Spleen (tissue), 11 donors: ENCODE data around the gene USP5. TPM values are rescaled to one million over a fixed set of nuclear protein-coding genes. Genes with fewer than 3 reads are reported as not detected.

ENCODE experiments used
- DNase-seq: peaks from one replicate; pipeline ENCODE4 v3.0.0-alpha.2; 2020
- H3K27ac ChIP-seq, 8 donors: fragments of 200-600 bp; sonication (generic) in 7 of 8; 1 replicate in 4 of 8; 2 replicates in 4 of 8; pipeline versions ENCODE4 v1.5.0 to v1.8.0; 2016 to 2021; ENCODE audit warnings: inconsistent platforms in 4 of 8, mild to moderate bottlenecking in 4 of 8, moderate library complexity in 1 of 8
- H3K27me3 ChIP-seq, 7 donors: fragments of 200-600 bp; sonication (generic) in 6 of 7; replicated peaks in 1 of 7; 1 replicate in 4 of 7; 2 replicates in 3 of 7; pipeline versions ENCODE4 v1.5.0 to v1.8.0; 2016 to 2021; ENCODE audit warnings: inconsistent platforms in 3 of 7, mild to moderate bottlenecking in 1 of 7
- H3K36me3 ChIP-seq, 6 donors: fragments of 200-600 bp; sonication (generic) in 5 of 6; 1 replicate in 4 of 6; 2 replicates in 2 of 6; pipeline versions ENCODE4 v1.5.0 to v1.8.0; 2016 to 2021; ENCODE audit warnings: inconsistent platforms in 2 of 6
- H3K4me1 ChIP-seq, 6 donors: fragments of 200-600 bp; sonication (generic) in 5 of 6; 1 replicate in 3 of 6; 2 replicates in 3 of 6; pipeline versions ENCODE4 v1.5.0 to v1.8.0; 2016 to 2021; ENCODE audit warnings: inconsistent platforms in 3 of 6
- H3K4me3 ChIP-seq, 8 donors: fragments of 200-600 bp; sonication (generic) in 7 of 8; 1 replicate in 4 of 8; 2 replicates in 4 of 8; pipeline versions ENCODE4 v1.5.0 to v1.8.0; 2016 to 2021; ENCODE audit warnings: inconsistent platforms in 4 of 8, mild to moderate bottlenecking in 4 of 8, moderate library complexity in 2 of 8
- H3K9me3 ChIP-seq, 8 donors: fragments of 200-600 bp; sonication (generic) in 7 of 8; 1 replicate in 4 of 8; 2 replicates in 4 of 8; pipeline versions ENCODE4 v1.5.0 to v1.8.0; 2016 to 2021; ENCODE audit warnings: inconsistent platforms in 4 of 8
- POLR2A ChIP-seq, 3 donors: fragments of 450-650 bp; IDR thresholded peaks; one replicate each; pipeline ENCODE4 v1.5.1; 2017; ENCODE audit warnings: antibody characterized with exemption in 3 of 3, mild to moderate bottlenecking in 1 of 3
- POLR2AphosphoS5 ChIP-seq, 3 donors: sonication (generic); formaldehyde crosslinking; IDR thresholded peaks; one replicate each; pipeline ENCODE4 v1.5.1; 2017; ENCODE audit warnings: antibody characterized with exemption in 3 of 3
- WGBS, 5 donors: extraction: QIAGEN DNeasy Blood & Tissue Kit in 3 of 5; methylation state at CpG; one replicate each; pipeline versions ENCODE4 v1.1.5 to v1.1.7; 2013 to 2018; 5-methylcytosine and 5-hydroxymethylcytosine counted together
- intact Hi-C: fragments of 100-400 bp; cut with DNase I; formaldehyde crosslinking; loops from one replicate; pipeline ENCODE4 v1.15.0; 2023; ENCODE audit warnings: low total_unique reads
- polyA plus RNA-seq, 3 donors: library from polyadenylated mRNA; stranded (reverse); fragments of 200-250 nt; gene quantifications; one replicate each; pipeline ENCODE4 v1.2.1, GENCODE V29; 2013
- total RNA-seq, 7 donors: library from RNA; depleted of rRNA in 3 of 7; stranded (reverse); fragments of >200 nt in 3 of 7; fragmentation: NEBNext Ultra II Directional in 4 of 7; extraction: Animal tissue kit (Norgen Biotek cat#: 25700) in 4 of 7; gene quantifications; one replicate each; pipeline versions ENCODE4 v1.1.0 to v1.2.1, GENCODE V29; 2016 to 2021
- TF ChIP-seq, protein P1 (sequence below), 11 experiments: fragments of 200-600 bp in 7 of 11; fragments of 450-650 bp in 4 of 11; sonication (generic) in 4 of 11; IDR thresholded peaks in 8 of 11; conservative IDR thresholded peaks in 3 of 11; 1 replicate in 7 of 11; 2 replicates in 4 of 11; pipeline versions ENCODE4 v1.4.0 to v1.8.0; 2016 to 2021; ENCODE audit warnings: antibody characterized with exemption in 11 of 11, inconsistent platforms in 4 of 11, mild to moderate bottlenecking in 1 of 11
- donor health status: healthy with polysubstance abuse.
- donor health status: DM: no; HTN: no; CAD: no; lungs with moderate emphysema.
- donor health status: DM: no; HTN: no; CAD: no.
- donor health status: Bipolar disorder and iron deficiency.
- donor health status: healthy.
- donor health status: DM: no; HTN: no; CAD: no.
- donor health status: DM: yes; HTN: yes; CAD: no.

Gene USP5
- total and polyA plus RNA-seq, 10 donors, result 23.1 to 62.4 (median 40.8) TPM

DNA sequence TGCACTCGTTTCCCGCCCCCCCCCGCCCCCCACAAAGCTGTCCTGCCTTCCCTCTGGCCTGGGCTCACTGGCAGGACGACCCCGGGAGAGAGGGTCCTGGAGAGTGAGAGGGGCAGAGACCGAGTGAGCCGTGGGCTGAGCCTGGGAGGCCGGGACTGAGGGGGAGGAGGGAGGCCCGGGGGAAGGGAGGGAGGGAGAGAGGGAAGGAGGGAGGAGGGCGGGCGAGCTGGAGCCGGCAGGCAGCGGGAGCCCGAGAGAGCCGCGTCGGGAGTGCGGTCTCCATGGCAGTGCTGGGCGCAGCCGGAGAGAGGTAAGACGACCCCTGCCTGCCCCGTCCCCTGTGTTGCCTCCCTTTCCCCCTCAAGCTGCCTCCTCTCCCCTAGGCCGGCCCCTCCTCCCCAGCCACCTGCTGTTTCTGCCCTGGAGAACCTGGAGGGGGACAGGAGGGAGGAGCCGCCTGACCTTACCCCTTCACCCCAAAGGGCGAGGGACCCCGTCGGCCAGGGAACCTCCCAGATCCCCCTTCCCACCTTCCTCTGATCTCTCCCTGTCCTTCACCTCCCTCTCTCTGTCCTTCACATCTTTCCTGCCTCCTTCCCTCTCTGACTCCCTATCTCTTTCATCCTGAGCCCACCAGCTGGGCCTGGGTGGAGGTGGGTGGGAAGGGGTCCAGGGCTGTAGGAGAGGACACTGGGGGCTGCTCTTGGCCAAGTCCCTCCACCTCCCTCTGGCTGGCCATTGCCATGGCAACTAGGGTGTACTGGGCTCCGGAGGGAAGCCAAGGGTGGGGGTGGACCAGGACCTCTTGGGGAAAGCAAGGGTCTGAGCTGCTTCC lies 30.1 kb upstream of the USP5 start, which contains the start of gene GPR162:
Gene GPR162, plus strand, starts transcription at position 231 of the 835 bp plus-strand sequence. CDS start 2,078 bp downstream, outside the sequence.
- intact Hi-C loops, result loop anchor here (10.0 kb wide), 1 partner anchor 67 kb away; the partner anchor contains the start of gene MLF2
- TF ChIP-seq, protein P1, sequence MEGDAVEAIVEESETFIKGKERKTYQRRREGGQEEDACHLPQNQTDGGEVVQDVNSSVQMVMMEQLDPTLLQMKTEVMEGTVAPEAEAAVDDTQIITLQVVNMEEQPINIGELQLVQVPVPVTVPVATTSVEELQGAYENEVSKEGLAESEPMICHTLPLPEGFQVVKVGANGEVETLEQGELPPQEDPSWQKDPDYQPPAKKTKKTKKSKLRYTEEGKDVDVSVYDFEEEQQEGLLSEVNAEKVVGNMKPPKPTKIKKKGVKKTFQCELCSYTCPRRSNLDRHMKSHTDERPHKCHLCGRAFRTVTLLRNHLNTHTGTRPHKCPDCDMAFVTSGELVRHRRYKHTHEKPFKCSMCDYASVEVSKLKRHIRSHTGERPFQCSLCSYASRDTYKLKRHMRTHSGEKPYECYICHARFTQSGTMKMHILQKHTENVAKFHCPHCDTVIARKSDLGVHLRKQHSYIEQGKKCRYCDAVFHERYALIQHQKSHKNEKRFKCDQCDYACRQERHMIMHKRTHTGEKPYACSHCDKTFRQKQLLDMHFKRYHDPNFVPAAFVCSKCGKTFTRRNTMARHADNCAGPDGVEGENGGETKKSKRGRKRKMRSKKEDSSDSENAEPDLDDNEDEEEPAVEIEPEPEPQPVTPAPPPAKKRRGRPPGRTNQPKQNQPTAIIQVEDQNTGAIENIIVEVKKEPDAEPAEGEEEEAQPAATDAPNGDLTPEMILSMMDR (IDR thresholded peaks at IDR 0.05 in 8 of 11, conservative IDR thresholded peaks at IDR 0.05 in 3 of 11), result no peak
- no peak for TF ChIP-seq POLR2AphosphoS5 (IDR thresholded peaks at IDR 0.05)
- TF ChIP-seq POLR2A (IDR thresholded peaks at IDR 0.05), result no peak
- Histone ChIP-seq H3K27ac (peak within 1 kb of the TSS in 5 of 8 donors; percentile 25 to 69 (median 55)), H3K4me1 (peaks cover 0 to 42% (median 26%) of the 10 kb centered on the region in 6 donors), H3K27me3 (peaks cover 0 to 75% (median 32%) of the 10 kb centered on the region in 7 donors), H3K9me3 (no peaks in the 10 kb centered on the region), H3K36me3 (peaks cover 0 to 27% (median 3%) of the 10 kb centered on the region in 6 donors), H3K4me3 (peak within 1 kb of the TSS in 5 of 8 donors; percentile 4 to 63 (median 31))
- DNase-seq, result no peak
- 3 to 8% (median 4%) methylated on average over 18 to 28 of the region's 28 CpGs for WGBS, 5 donors

DNA sequence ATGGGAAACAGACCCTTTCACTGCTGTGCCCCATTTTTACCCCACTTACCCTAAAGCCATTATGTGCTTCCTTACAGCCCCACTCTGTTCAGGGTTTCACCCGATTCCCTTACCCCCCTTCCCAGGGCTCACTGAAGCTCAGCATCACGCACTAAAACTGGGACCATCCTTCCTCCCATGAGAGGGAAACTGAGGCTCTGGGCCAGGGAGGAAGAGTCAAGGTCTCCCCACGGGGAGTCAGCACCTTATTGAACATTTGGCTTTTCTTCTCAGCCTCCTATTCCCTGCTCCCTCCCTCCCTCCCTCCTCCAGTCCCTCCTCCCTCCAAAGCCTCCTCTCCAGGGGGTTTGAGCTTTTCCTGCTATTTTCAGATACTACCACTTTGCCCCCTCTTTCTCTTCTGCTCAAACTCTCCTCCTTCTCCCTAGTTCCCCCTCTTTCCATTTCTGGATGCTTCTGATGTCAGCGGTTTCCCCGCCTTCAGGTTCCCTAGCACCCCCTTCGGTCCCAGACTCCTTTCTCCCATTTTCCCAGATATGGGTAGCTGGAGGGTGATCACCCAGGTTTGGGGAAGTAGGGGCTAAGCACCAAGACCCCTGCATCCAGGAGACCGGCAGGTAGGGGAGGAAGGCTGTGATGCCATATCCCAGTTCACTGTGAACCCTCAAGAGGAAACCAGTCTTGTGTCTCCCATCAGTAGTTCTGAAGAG lies 29.4 kb upstream of the USP5 start:
- H3K27ac ChIP-seq, result no peak overlapping the region
- intact Hi-C loops, result loop anchor here (10.0 kb wide), 1 partner anchor 68 kb away; the partner anchor contains the start of gene MLF2
- H3K4me1 ChIP-seq, result peaks cover 4 to 50% (median 32%) of the 10 kb centered on the region in 6 donors

DNA sequence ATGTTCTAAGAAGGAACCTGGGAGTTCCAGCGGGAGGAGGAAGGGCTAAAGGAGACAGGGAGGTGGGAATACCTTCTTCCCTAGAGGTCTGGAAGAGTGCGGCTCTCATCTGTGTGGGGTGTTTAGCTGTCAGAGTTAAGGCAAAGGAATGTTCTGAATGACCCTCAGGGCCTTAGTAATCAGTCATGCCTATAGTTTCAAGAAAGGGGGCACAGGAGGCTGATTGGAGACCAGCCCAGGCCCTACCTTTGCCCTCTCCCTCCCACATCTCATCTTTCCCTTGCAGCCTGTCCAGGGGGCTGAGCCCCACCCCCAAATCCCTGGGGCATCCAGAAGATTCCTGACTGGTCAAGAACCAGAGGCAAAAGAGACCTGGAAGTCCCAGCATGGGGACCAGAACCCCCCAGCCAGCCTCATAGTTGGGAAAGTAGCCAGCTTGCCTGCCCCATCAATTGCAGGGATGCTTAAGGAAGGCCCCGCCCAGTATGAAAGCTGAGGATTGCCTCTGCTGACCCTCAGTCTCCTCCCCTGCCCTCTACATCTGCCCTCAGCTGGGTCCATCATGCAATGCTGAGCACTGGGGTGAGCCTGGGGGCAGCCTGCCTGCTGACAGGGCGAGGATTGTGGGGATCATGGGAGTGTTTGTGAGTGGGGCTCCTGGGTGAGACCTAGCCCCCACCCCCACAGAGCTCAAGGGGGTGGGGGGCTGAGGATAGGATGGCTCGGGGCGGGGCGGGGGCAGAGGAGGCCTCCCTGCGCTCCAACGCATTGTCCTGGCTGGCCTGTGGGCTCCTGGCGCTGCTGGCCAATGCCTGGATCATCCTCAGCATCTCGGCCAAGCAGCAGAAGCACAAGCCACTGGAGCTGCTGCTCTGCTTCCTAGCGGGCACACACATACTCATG lies 28.5 kb upstream of the USP5 start:
- 71 to 88% (median 81%) methylated on average over 10 to 12 of the region's 12 CpGs for WGBS, 5 donors
- TF ChIP-seq, protein P1 (IDR thresholded peaks at IDR 0.05 in 8 of 11, conservative IDR thresholded peaks at IDR 0.05 in 3 of 11), result no peak
- no peak for TF ChIP-seq POLR2AphosphoS5 (IDR thresholded peaks at IDR 0.05)
- no peak for TF ChIP-seq POLR2A (IDR thresholded peaks at IDR 0.05)
- H3K36me3 ChIP-seq, result peaks cover 0 to 11% (median 0%) of the 10 kb centered on the region in 6 donors
- peaks cover 4 to 57% (median 39%) of the 10 kb centered on the region in 6 donors for H3K4me1 ChIP-seq
- intact Hi-C loops, result loop anchor here (10.0 kb wide), 1 partner anchor 69 kb away; the partner anchor contains the start of gene MLF2
- DNase-seq, result no peak
- no peak overlapping the region for H3K4me3 ChIP-seq
- no peaks in the 10 kb centered on the region for H3K9me3 ChIP-seq
- no peak overlapping the region for H3K27ac ChIP-seq
- H3K27me3 ChIP-seq, result peaks cover 0 to 92% (median 41%) of the 10 kb centered on the region in 7 donors

More for the DNA sequence above, 29.4 kb upstream of the USP5 start:
- H3K36me3 ChIP-seq, result peaks cover 0 to 20% (median 0%) of the 10 kb centered on the region in 6 donors
- TF ChIP-seq POLR2AphosphoS5 (IDR thresholded peaks at IDR 0.05) (no peak), POLR2A (IDR thresholded peaks at IDR 0.05) (no peak)
- TF ChIP-seq, protein P1 (IDR thresholded peaks at IDR 0.05 in 8 of 11, conservative IDR thresholded peaks at IDR 0.05 in 3 of 11), result no peak
- H3K27me3 ChIP-seq, result peaks cover 0 to 83% (median 38%) of the 10 kb centered on the region in 7 donors
- peak overlapping the region in 1 of 8 donors; percentile 63 for H3K4me3 ChIP-seq
- DNase-seq, result no peak
- 72 to 83% (median 80%) methylated on average over 7 of the region's 7 CpGs for WGBS, 5 donors
- no peaks in the 10 kb centered on the region for H3K9me3 ChIP-seq
